BLaER1 (cell line): ENCODE measurements around the gene SIX4.
"Not testable (repeated sequence)": the region's sequence is repeated elsewhere in the genome, so short reads cannot be mapped to it uniquely, and the experiment has no call there.

Experiments used
- H3K27ac ChIP-seq: shearing (Covaris generic); formaldehyde crosslinking; 2 replicates; pipeline ENCODE4 v1.8.1; 2022
- H3K27me3 ChIP-seq: shearing (Covaris generic); formaldehyde crosslinking; 2 replicates; pipeline ENCODE4 v1.8.1; 2022
- H3K36me3 ChIP-seq: shearing (Covaris generic); formaldehyde crosslinking; 2 replicates; pipeline ENCODE4 v1.8.1; 2022
- H3K4me1 ChIP-seq: shearing (Covaris generic); formaldehyde crosslinking; 2 replicates; pipeline ENCODE4 v1.8.1; 2022
- H3K4me2 ChIP-seq: shearing (Covaris generic); formaldehyde crosslinking; 2 replicates; pipeline ENCODE4 v1.8.1; 2022
- H3K4me3 ChIP-seq: shearing (Covaris generic); formaldehyde crosslinking; 2 replicates; pipeline ENCODE4 v1.8.1; 2022
- H3K9ac ChIP-seq: shearing (Covaris generic); formaldehyde crosslinking; 2 replicates; pipeline ENCODE4 v1.8.1; 2022
- H3K9me3 ChIP-seq: shearing (Covaris generic); formaldehyde crosslinking; 2 replicates; pipeline ENCODE4 v1.8.1; 2022
- H4K20me1 ChIP-seq: shearing (Covaris generic); formaldehyde crosslinking; 2 replicates; pipeline ENCODE4 v1.8.1; 2022
- Cebpa-rat ChIP-seq: shearing (Covaris generic); IDR thresholded peaks from 2 replicates; pipeline ENCODE4 v1.8.1; 2022

Gene SIX4

GRCh38 chr14:60753264-60754119 is 29.3 kb upstream of the SIX4 start:
- peak overlapping the region; percentile 72 for H3K4me2 ChIP-seq
- H3K4me3 ChIP-seq, result no peak overlapping the region
- no peaks in the 10 kb centered on the region for H3K36me3 ChIP-seq
- H3K9me3 ChIP-seq, result no peaks in the 10 kb centered on the region
- H3K27me3 ChIP-seq, result no peaks in the 10 kb centered on the region
- H4K20me1 ChIP-seq, result peaks cover 99% of the 10 kb centered on the region
- H3K9ac ChIP-seq, result no peak overlapping the region
- peaks cover 49% of the 10 kb centered on the region for H3K4me1 ChIP-seq
- H3K27ac ChIP-seq, result no peak overlapping the region; the same call in 1 of the 2 replicates
- TF ChIP-seq Cebpa-rat, result peak; percentile 87

GRCh38 chr14:60744566-60744965 is 20.4 kb upstream of the SIX4 start:
- no peak overlapping the region for H3K9ac ChIP-seq
- no peak overlapping the region for H3K4me3 ChIP-seq
- no peak overlapping the region for H3K4me2 ChIP-seq
- TF ChIP-seq Cebpa-rat, result no peak
- H3K27me3 ChIP-seq, result no peaks in the 10 kb centered on the region
- peaks cover 24% of the 10 kb centered on the region for H3K9me3 ChIP-seq
- H3K27ac ChIP-seq, result no peak overlapping the region
- peaks cover 95% of the 10 kb centered on the region for H4K20me1 ChIP-seq
- H3K4me1 ChIP-seq, result no peaks in the 10 kb centered on the region
- H3K36me3 ChIP-seq, result peaks cover 7% of the 10 kb centered on the region; the same call in 1 of the 2 replicates

DNA sequence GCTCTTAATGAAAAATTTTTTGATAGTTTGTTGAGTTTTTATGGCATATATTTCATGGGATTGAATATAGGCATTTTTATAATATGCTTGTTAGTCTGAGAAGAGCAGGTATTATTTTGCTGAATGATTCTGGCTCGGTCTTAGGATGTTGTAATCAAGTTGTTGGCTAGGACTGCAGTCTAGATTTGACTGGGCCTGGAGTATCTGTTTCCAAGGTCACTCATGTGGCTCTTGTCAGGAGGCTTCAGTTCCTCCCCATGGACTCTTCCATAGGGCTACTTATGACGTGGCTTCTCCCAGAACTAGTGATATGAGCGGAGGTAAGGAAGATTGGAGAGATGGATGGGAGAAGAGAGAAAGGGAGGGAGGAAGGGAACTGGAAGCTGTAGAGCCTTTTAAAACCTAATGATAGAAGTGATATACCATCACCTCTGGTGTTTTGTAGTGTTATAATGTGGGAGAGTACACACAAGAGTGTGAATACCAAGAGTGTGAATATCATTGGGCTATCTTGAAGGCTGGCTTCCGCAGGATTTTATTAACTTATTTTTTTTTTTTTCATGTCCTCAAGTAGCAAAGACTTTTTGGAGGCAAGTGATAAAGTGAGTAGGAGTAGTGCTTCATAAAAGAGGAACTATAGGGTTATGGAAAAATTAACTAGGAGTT is 14.8 kb upstream of the SIX4 start:
- TF ChIP-seq Cebpa-rat, result no peak
- Histone ChIP-seq H3K27me3 (no peaks in the 10 kb centered on the region), H3K4me3 (no peak overlapping the region), H3K36me3 (peaks cover 5% of the 10 kb centered on the region; the same call in 1 of the 2 replicates), H3K27ac (no peak overlapping the region), H3K4me2 (no peak overlapping the region), H3K4me1 (peaks cover 21% of the 10 kb centered on the region), H3K9me3 (peaks cover 10% of the 10 kb centered on the region), H3K9ac (no peak overlapping the region), H4K20me1 (peaks cover 73% of the 10 kb centered on the region)

- peaks cover 21% of the 10 kb centered on the region for H3K4me1 ChIP-seq
- no peaks in the 10 kb centered on the region for H3K36me3 ChIP-seq
- H3K4me3 ChIP-seq, result no peak overlapping the region
- H3K27me3 ChIP-seq, result no peaks in the 10 kb centered on the region
- H3K27ac ChIP-seq, result no peak overlapping the region
- peak overlapping the region; percentile 93 for H3K4me2 ChIP-seq
- H4K20me1 ChIP-seq, result peaks cover 49% of the 10 kb centered on the region
- no peak for TF ChIP-seq Cebpa-rat
- no peak overlapping the region for H3K9ac ChIP-seq
- no peaks in the 10 kb centered on the region for H3K9me3 ChIP-seq
These were observed 12.3 kb upstream of the SIX4 start for GRCh38 chr14:60736494-60736893.

DNA sequence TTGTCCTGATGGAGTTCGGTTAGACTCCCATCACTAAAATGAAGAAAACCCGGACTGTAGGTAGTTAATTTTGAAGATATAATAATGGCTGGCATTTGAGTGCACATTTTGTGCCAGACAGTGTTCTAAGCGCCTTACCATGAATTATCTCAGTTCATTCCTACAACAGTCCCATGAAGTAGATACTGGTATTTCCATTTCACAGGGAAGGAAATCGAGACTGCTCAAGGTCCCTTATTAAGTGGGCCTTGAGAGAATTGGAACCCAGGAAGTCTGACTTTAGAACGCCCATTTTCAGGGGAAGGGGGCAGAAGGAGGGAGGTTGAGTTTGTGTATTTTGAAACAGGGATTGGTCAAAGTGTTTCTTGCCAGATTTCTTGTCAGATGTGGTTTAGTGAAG is 11.3 kb upstream of the SIX4 start:
- Histone ChIP-seq H3K27me3 (no peaks in the 10 kb centered on the region), H3K9ac (peak overlapping the region; percentile 91), H4K20me1 (peaks cover 38% of the 10 kb centered on the region), H3K4me3 (peak overlapping the region; percentile 92), H3K4me1 (peaks cover 21% of the 10 kb centered on the region), H3K9me3 (no peaks in the 10 kb centered on the region), H3K36me3 (no peaks in the 10 kb centered on the region), H3K4me2 (peak overlapping the region; percentile 93), H3K27ac (peak overlapping the region; percentile 82)
- TF ChIP-seq Cebpa-rat, result no peak

DNA sequence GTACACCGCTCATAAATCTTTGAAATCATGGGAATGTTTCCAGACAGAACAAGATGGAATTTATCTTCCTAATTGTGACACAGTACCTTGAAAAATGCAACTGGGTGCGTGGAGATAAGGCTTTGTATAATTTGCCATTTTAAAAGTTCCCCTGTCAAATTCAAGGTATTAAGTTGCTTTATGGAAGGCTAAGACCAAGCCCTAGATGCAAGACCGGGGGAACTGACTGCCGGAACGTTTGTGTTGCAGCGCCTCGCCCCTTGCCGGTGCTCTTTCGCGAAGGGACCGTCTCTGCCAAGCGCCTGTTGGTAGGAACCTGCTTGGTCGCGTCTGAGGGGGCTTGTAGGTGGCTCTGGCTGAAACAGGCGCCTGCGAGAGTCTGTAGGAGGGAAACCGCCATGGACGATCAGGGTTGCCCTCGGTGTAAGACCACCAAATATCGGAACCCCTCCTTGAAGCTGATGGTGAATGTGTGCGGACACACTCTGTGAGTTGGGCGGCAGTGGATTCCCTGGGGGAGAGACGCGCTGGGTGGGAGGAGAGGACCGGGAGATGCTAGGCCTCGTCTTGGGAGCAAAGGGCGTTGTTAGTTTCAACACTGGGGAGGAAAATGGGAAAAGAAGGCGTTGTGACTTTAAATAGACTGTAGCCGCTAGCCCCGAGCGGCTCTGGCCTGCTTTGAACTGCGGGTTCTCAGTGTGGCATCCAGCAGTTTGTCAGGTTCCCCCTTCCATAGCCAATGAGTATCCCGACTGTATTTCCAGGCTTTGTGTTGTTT is 10.5 kb upstream of the SIX4 start, which contains the start of gene MNAT1:
MNAT1 (plus strand) TSS at position 297 of the 778 bp plus-strand sequence; CDS start at position 399, 102 bp downstream.
- Histone ChIP-seq H4K20me1 (peaks cover 31% of the 10 kb centered on the region), H3K36me3 (no peaks in the 10 kb centered on the region), H3K4me1 (peaks cover 21% of the 10 kb centered on the region), H3K9me3 (no peaks in the 10 kb centered on the region), H3K4me3 (peak within 1 kb of the TSS; percentile 92), H3K4me2 (peak within 1 kb of the TSS; percentile 93), H3K27ac (peak within 1 kb of the TSS; percentile 82), H3K27me3 (no peaks in the 10 kb centered on the region), H3K9ac (peak within 1 kb of the TSS; percentile 91)
- TF ChIP-seq Cebpa-rat, result no peak

GRCh38 chr14:60732840-60733483 is 8.8 kb upstream of the SIX4 start:
- Histone ChIP-seq H3K4me1 (peaks cover 21% of the 10 kb centered on the region), H4K20me1 (peaks cover 14% of the 10 kb centered on the region), H3K9me3 (no peaks in the 10 kb centered on the region), H3K36me3 (no peaks in the 10 kb centered on the region), H3K9ac (no peak overlapping the region), H3K4me3 (no peak overlapping the region), H3K4me2 (no peak overlapping the region), H3K27me3 (no peaks in the 10 kb centered on the region), H3K27ac (no peak overlapping the region)
- no peak for TF ChIP-seq Cebpa-rat

GRCh38 chr14:60731291-60731690 is 7.1 kb upstream of the SIX4 start:
- not testable (repeated sequence) for H3K4me2 ChIP-seq

More at GRCh38 chr14:60731291-60731690, 7.1 kb upstream of the SIX4 start:
- H3K9ac ChIP-seq, H3K27ac ChIP-seq, H3K4me3 ChIP-seq, H3K36me3 ChIP-seq, H3K27me3 ChIP-seq, H4K20me1 ChIP-seq, H3K9me3 ChIP-seq: not testable (repeated sequence)
- H3K4me1 ChIP-seq, result peaks cover 15% of the 10 kb centered on the region
